ENCODE results near the gene TLCD3A.
"Not testable (repeated sequence)": the region's sequence is repeated elsewhere in the genome, so short reads cannot be mapped to it uniquely, and the experiment has no call there.

TLCD3A gene

GRCh38 chr17:732067-732901, at the start of gene TLCD3A:
TLCD3A (plus strand) TSS chr17:732596; CDS start chr17:732648, 52 bp downstream.
- no peak for DNase-seq (ENCODE audit: low read depth)

- DNase-seq (ENCODE audit: low read depth) = no peak
These were observed 49.4 kb upstream of the TLCD3A start for GRCh38 chr17:683040-683439.

GRCh38 chr17:683499-684254, 48.7 kb upstream of the TLCD3A start:
- no peak for DNase-seq (ENCODE audit: low read depth)

- no peak for DNase-seq (ENCODE audit: low read depth)
These were observed 47.4 kb upstream of the TLCD3A start for GRCh38 chr17:685006-685405.

- no peak for DNase-seq (ENCODE audit: low read depth)
These were observed 44.1 kb upstream of the TLCD3A start for GRCh38 chr17:688100-688989.

GRCh38 chr17:689556-690275, 42.7 kb upstream of the TLCD3A start:
- DNase-seq (ENCODE audit: low read depth) = no peak

- no peak for DNase-seq (ENCODE audit: low read depth)
These were observed 42.0 kb upstream of the TLCD3A start for GRCh38 chr17:690361-690760.

- no peak for DNase-seq (ENCODE audit: low read depth)
These were observed 41.0 kb upstream of the TLCD3A start for GRCh38 chr17:691423-691822.

GRCh38 chr17:692116-692515, 40.3 kb upstream of the TLCD3A start:
- DNase-seq (ENCODE audit: low read depth) = no peak

- DNase-seq (ENCODE audit: low read depth) = no peak
These were observed 38.4 kb upstream of the TLCD3A start for GRCh38 chr17:693791-694638.

- DNase-seq (ENCODE audit: low read depth) = no peak
These were observed 36.0 kb upstream of the TLCD3A start for GRCh38 chr17:696369-696768.

GRCh38 chr17:697682-698081, 34.7 kb upstream of the TLCD3A start:
- no peak for DNase-seq (ENCODE audit: low read depth)

- DNase-seq (ENCODE audit: low read depth) = not testable (repeated sequence)
These were observed 34.3 kb upstream of the TLCD3A start for GRCh38 chr17:698096-698495.

GRCh38 chr17:699345-699744, 33.1 kb upstream of the TLCD3A start:
- no peak for DNase-seq (ENCODE audit: low read depth)

- no peak for DNase-seq (ENCODE audit: low read depth)
These were observed 31.8 kb upstream of the TLCD3A start for GRCh38 chr17:700504-701094.

GRCh38 chr17:703081-703875, 29.1 kb upstream of the TLCD3A start:
- no peak for DNase-seq (ENCODE audit: low read depth)

GRCh38 chr17:704111-704864, 28.1 kb upstream of the TLCD3A start:
- no peak for DNase-seq (ENCODE audit: low read depth)

- no peak for DNase-seq (ENCODE audit: low read depth)
These were observed 27.4 kb upstream of the TLCD3A start for GRCh38 chr17:705011-705410.

- no peak for DNase-seq (ENCODE audit: low read depth)
These were observed 26.5 kb upstream of the TLCD3A start for GRCh38 chr17:705863-706262.
